Neutrophil (primary cell): ENCODE data around the gene TBX4.

Source experiments
- H3K27ac ChIP-seq: fragments of 200-600 bp; sonication (generic); 2 replicates; pipeline ENCODE4 v1.5.1; 2016; ENCODE audit warnings: mild to moderate bottlenecking, moderate library complexity
- H3K27me3 ChIP-seq: fragments of 200-600 bp; sonication (generic); 2 replicates; pipeline ENCODE4 v1.6.0; 2016; ENCODE audit warnings: mild to moderate bottlenecking
- H3K36me3 ChIP-seq: fragments of 200-600 bp; sonication (generic); 2 replicates; pipeline ENCODE4 v1.5.1; 2017
- H3K4me1 ChIP-seq, 2 experiments: fragments of 200-600 bp in 1 of 2; sonication (generic) in 1 of 2; 1 replicate in 1 of 2; 2 replicates in 1 of 2; pipeline versions ENCODE4 v1.5.1 to v1.6.1; 2013 to 2016; ENCODE audit warnings: low read depth in 1 of 2, low read length in 1 of 2, mild to moderate bottlenecking in 1 of 2, moderate library complexity in 1 of 2; ENCODE audit not compliant: control insufficient read depth in 1 of 2, insufficient read depth in 1 of 2
- H3K4me3 ChIP-seq, 2 experiments: fragments of 200-600 bp in 1 of 2; sonication (generic) in 1 of 2; 1 replicate in 1 of 2; 2 replicates in 1 of 2; pipeline ENCODE4 v1.5.1; 2013 to 2016; ENCODE audit warnings: low read depth in 1 of 2, low read length in 1 of 2, mild to moderate bottlenecking in 1 of 2, moderate library complexity in 1 of 2
- H3K9me3 ChIP-seq: fragments of 200-600 bp; sonication (generic); 2 replicates; pipeline ENCODE4 v1.5.1; 2016
- TF ChIP-seq, protein P1 (sequence below): fragments of 200-600 bp; sonication (generic); IDR thresholded peaks from 2 replicates; pipeline ENCODE4 v1.5.1; 2016; ENCODE audit warnings: antibody characterized with exemption

TBX4 gene

DNA sequence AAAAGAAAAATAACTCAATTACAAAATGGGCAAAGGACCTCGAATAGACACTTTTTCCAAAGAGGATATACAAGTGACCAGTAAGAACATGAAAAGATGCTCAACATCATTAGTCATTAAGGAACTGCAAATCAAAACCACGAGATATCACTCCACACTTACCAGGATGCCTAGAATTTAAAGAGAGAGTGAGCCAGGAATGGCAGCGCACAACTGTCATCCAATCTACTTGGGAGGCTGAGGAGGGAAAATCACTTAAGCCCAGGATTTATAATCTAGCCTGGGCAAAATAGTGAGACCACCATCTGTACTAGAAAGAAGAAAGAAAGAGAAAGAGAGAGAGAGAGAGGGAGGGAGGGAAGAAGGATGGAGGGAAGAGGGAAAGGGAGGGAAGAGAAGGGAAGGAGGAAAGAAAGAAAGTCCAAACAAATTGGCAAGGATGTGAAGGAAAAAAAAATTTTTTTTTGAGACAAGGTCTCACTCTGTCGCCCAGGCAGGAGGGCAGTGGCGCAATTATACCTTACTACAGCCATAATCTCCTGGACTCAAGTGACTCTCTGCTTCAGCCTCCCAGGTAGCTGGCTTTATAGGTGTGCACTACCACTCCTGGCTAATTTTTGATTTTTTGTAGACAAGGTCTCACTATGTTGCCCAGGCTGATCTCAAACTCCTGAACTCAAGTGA lies 30.0 kb upstream of the TBX4 start:
- H3K4me1 ChIP-seq: no peaks in the 10 kb centered on the region
- no peak overlapping the region for H3K27ac ChIP-seq
- H3K36me3 ChIP-seq: no peaks in the 10 kb centered on the region
- no peak overlapping the region for H3K4me3 ChIP-seq
- no peaks in the 10 kb centered on the region for H3K9me3 ChIP-seq
- TF ChIP-seq, protein P1, sequence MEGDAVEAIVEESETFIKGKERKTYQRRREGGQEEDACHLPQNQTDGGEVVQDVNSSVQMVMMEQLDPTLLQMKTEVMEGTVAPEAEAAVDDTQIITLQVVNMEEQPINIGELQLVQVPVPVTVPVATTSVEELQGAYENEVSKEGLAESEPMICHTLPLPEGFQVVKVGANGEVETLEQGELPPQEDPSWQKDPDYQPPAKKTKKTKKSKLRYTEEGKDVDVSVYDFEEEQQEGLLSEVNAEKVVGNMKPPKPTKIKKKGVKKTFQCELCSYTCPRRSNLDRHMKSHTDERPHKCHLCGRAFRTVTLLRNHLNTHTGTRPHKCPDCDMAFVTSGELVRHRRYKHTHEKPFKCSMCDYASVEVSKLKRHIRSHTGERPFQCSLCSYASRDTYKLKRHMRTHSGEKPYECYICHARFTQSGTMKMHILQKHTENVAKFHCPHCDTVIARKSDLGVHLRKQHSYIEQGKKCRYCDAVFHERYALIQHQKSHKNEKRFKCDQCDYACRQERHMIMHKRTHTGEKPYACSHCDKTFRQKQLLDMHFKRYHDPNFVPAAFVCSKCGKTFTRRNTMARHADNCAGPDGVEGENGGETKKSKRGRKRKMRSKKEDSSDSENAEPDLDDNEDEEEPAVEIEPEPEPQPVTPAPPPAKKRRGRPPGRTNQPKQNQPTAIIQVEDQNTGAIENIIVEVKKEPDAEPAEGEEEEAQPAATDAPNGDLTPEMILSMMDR: no peak
- H3K27me3 ChIP-seq: peaks cover 98% of the 10 kb centered on the region

DNA sequence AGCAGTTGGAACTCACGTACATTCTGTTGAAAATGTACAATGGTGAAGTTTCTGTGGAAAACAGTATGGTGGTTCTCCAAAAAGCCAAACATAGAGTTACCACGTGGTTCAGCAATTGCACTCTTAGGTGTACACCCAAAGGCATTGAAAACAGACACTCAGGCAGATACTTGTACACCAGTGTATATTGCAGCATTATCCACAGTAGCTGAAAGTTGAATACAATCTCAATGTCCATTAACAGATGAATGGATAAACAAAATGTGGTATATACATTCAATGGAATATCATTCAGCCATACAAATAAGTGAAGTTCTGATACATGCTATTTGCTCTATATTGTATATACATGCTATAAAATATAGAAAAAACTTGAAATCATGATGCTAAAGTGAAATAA lies 29.4 kb upstream of the TBX4 start:
- Histone ChIP-seq H3K4me3 (no peak overlapping the region), H3K4me1 (no peaks in the 10 kb centered on the region), H3K27ac (no peak overlapping the region), H3K36me3 (no peaks in the 10 kb centered on the region), H3K27me3 (peaks cover 98% of the 10 kb centered on the region), H3K9me3 (no peaks in the 10 kb centered on the region)
- TF ChIP-seq, protein P1: no peak

DNA sequence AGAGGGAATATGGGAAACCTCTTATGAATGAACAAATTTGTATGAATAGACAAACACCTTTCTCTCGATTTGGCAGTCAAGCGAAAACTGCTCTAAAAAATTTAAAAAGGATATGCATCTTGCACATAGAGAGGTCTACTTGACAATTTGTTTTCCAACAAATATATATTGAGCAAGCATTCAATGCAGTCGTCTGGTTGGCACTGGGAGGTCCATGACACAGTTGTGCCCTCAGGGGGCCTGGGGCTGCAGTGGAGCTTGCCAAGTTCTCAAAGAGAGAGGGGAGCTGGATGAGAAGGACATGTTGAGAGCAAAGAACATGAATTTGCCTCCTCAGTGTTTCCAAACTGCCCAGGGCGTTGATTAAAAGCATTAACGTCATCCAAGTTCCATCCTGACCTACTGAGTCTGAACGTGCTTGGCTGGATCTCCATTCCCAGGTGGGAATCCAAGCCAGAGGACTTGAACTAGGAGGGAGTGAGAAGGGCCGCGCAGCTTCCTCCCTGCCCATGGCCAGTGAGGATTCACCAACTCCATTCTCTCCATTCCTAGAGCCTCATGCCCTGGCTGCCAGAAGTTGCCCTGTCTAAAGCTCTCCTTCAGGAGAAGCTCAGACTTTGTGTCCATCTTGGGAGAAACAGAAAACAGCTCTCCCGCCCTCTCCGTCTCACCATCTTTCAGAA lies 28.1 kb upstream of the TBX4 start:
- H3K9me3 ChIP-seq: no peaks in the 10 kb centered on the region
- H3K27ac ChIP-seq: no peak overlapping the region
- no peak overlapping the region for H3K4me3 ChIP-seq
- TF ChIP-seq, protein P1: no peak
- no peaks in the 10 kb centered on the region for H3K36me3 ChIP-seq
- peaks cover 98% of the 10 kb centered on the region for H3K27me3 ChIP-seq
- no peaks in the 10 kb centered on the region for H3K4me1 ChIP-seq

DNA sequence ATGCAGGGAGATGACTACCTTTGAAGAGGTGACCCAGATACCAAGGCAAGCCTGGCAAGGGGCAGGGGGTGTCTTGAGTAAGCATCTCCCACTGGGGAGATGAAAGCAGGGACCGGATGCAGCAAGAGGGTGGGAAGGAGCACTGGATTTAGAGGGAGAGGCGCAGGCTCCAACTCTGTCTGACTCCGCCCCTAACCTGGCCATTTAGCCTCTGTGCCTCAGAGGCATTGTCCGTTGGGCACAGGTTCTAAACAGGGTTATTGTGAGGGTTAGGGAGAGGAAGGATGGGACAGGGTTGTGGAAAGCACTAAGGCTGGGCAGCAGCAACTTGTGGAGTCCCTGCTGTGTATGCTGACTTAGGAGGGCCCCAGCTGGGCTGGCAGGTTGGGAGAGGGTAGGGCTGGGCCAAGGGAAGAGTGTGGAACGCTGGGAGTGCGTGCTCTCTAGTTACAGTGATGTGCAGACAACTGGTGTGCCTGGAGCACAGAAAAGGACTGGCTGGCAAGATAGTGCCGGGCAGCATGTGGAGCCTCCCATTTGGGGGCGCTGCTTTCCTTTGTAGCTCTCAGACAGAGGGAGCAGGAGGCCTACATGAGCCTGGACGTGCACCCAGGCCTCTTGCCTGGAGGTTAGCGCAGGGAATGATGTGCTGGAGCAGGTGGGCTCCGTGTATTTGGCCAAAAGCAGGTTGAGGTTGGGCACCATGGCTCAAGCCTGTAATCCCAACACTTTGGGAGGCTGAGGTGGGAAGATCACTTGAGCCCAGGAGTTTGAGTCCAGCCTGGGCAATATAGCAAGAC lies 26.3 kb upstream of the TBX4 start:
- Histone ChIP-seq H3K27ac (no peak overlapping the region), H3K4me1 (no peaks in the 10 kb centered on the region), H3K27me3 (peaks cover 96% of the 10 kb centered on the region), H3K36me3 (no peaks in the 10 kb centered on the region), H3K9me3 (no peaks in the 10 kb centered on the region), H3K4me3 (no peak overlapping the region)
- TF ChIP-seq, protein P1: no peak

DNA sequence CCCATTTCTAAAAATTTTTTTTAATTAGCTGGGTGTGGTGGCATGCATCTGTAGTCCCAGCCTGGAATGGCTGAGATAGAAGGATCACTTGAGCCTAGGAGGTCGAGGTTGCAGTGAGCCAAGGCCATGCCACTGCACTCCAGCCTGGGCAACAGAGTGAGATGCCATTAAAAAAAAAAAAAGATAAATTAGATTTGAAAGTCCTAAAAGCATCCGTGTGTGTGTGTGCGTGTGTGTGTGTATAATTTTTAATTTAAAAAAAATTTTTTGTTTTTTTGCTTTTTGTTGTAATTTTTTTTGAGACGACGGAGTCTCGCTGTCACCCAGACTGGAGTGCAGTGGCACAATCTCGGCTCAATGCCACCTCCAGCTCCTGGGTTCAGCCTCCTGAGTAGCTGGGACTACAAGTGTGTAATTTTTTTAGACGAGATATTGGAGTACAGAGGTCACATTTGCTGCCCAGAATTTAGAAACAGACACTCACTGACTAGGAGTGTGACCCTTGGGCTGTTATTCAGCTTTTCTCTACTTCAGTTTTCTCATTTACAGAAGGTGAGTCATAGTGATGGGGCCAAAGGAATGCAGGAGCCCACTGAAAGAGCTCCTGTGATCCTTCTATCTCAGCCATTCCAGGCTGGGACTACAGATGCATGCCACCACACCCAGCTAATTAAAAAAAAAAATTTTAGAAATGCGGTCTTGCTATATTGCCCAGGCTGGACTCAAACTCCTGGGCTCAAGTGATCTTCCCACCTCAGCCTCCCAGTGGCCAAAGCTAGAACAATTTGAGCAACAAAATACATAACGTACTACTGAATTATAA lies 25.5 kb upstream of the TBX4 start:
- no peak overlapping the region for H3K4me3 ChIP-seq
- TF ChIP-seq, protein P1: no peak

More for the DNA sequence above, 25.5 kb upstream of the TBX4 start:
- peaks cover 96% of the 10 kb centered on the region for H3K27me3 ChIP-seq
- no peaks in the 10 kb centered on the region for H3K36me3 ChIP-seq
- H3K4me1 ChIP-seq: no peaks in the 10 kb centered on the region
- no peaks in the 10 kb centered on the region for H3K9me3 ChIP-seq
- H3K27ac ChIP-seq: no peak overlapping the region
